ENCODE measurements around the gene MSRB3. TPM values are rescaled to one million over a fixed set of nuclear protein-coding genes. Genes with fewer than 3 reads are reported as not detected.

The MSRB3 gene
- total RNA-seq, 1 experiment from 2014 or later: 1.8 TPM

DNA sequence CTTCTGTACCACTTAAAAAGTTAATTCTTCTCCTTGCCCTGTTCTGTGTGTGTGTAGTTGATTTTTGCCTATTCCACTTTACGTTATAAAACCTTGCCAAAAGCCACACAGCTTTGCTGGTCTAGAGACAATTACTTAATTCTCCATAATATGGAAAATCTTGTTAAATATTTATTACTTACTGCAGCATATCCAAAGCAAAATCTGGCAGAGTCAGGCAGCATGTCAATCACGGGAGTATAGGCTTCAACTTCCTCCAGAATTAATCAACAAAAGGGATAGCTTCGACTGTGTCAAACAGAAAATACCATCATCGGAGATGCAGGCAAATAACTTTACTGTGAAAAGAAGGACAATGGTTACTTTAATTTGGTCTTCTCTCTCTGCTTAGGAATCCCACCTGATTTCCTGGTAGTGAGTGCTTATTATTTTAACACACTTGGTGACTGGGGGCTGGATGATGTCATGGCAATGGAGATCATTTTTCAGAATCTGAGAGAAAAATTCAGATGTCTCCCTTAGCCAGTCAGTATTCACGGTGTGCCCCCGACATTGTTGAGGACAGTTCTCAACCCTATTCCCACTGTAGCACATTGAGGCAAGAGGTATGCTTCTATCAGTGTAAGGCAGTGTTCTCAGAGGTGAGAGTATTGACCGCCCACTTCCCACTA, 3.7 kb upstream of the MSRB3 start:
- POLR2A ChIA-PET: no interaction called here
- Mint-ChIP-seq H3K4me3 (no peak overlapping the region), H3K27ac (no peak overlapping the region), H3K9me3 (no peaks in the 10 kb centered on the region), H3K36me3 (no peaks in the 10 kb centered on the region), H3K27me3 (ENCODE audit: low read depth) (peaks cover 24% of the 10 kb centered on the region), H3K4me1 (peaks cover 18% of the 10 kb centered on the region)
- no peak for TF ChIP-seq ELF4 (CRISPR knock-in tag; IDR thresholded peaks at IDR 0.05; ENCODE audit: low read depth)
- ATAC-seq (no peak), DNase-seq (ENCODE audit: low spot score) (no peak)
- CTCF ChIA-PET: no interaction called here

DNA sequence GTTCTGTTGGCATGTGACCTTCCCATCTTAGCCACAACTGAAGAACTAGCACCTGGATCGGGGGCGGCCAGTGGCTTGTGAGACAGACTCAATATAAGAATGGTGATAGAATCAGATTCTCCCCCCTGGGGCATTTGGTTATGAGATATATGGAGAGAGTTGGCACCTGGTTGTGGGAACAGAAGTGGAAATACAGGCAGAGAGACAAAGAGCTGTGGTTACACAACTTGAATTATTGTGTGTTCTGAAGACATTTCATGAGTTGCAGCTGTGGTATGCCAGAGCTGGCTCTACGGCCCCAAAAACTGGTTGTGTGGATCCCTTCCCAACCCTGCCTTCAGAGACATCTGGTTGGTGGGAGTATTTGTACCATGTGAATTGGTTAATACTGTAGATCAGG, 2.9 kb upstream of the MSRB3 start:
- no peak overlapping the region for H3K27ac Mint-ChIP-seq
- peaks cover 32% of the 10 kb centered on the region for H3K27me3 Mint-ChIP-seq (ENCODE audit: low read depth)
- ATAC-seq (no peak), DNase-seq (ENCODE audit: low spot score) (no peak)
- peaks cover 20% of the 10 kb centered on the region for H3K4me1 Mint-ChIP-seq
- POLR2A ChIA-PET: interaction anchor here (0.5 to 0.6 kb wide), 2 partner anchors 57 to 106 kb away, joined by 3 to 4 read pairs; partner anchors contain the start of gene LEMD3
- H3K4me3 Mint-ChIP-seq: no peak overlapping the region
- CTCF ChIA-PET: interaction anchor here (0.6 to 1.5 kb wide), 5 partner anchors 10 to 648 kb away, joined by 3 to 5 read pairs (median 3); no protein-coding TSS in a partner anchor
- H3K36me3 Mint-ChIP-seq: no peaks in the 10 kb centered on the region
- no peak for TF ChIP-seq JUN (CRISPR knock-in tag; IDR thresholded peaks at IDR 0.05)
- TF ChIP-seq E2F5 (CRISPR knock-in tag; IDR thresholded peaks at IDR 0.05): no peak
- no peak for TF ChIP-seq PREB (CRISPR knock-in tag; IDR thresholded peaks at IDR 0.05; ENCODE audit: borderline replicate concordance)
- no peak for TF ChIP-seq CREM (CRISPR knock-in tag; IDR thresholded peaks at IDR 0.05)
- no peak for TF ChIP-seq FOXP4 (CRISPR knock-in tag; IDR thresholded peaks at IDR 0.05)
- TF ChIP-seq NR3C1 (CRISPR knock-in tag; conservative IDR thresholded peaks at IDR 0.05; ENCODE audit: low read depth): no peak
- TF ChIP-seq ATF2 (CRISPR knock-in tag; IDR thresholded peaks at IDR 0.05; ENCODE audit: borderline replicate concordance, low read depth): no peak
- TF ChIP-seq, protein P1, sequence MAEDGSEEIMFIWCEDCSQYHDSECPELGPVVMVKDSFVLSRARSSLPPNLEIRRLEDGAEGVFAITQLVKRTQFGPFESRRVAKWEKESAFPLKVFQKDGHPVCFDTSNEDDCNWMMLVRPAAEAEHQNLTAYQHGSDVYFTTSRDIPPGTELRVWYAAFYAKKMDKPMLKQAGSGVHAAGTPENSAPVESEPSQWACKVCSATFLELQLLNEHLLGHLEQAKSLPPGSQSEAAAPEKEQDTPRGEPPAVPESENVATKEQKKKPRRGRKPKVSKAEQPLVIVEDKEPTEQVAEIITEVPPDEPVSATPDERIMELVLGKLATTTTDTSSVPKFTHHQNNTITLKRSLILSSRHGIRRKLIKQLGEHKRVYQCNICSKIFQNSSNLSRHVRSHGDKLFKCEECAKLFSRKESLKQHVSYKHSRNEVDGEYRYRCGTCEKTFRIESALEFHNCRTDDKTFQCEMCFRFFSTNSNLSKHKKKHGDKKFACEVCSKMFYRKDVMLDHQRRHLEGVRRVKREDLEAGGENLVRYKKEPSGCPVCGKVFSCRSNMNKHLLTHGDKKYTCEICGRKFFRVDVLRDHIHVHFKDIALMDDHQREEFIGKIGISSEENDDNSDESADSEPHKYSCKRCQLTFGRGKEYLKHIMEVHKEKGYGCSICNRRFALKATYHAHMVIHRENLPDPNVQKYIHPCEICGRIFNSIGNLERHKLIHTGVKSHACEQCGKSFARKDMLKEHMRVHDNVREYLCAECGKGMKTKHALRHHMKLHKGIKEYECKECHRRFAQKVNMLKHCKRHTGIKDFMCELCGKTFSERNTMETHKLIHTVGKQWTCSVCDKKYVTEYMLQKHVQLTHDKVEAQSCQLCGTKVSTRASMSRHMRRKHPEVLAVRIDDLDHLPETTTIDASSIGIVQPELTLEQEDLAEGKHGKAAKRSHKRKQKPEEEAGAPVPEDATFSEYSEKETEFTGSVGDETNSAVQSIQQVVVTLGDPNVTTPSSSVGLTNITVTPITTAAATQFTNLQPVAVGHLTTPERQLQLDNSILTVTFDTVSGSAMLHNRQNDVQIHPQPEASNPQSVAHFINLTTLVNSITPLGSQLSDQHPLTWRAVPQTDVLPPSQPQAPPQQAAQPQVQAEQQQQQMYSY (CRISPR knock-in tag; IDR thresholded peaks at IDR 0.05): no peak
- no peak for TF ChIP-seq ZSCAN18 (CRISPR knock-in tag; IDR thresholded peaks at IDR 0.05)
- no peak for TF ChIP-seq CREB1 (CRISPR knock-in tag; IDR thresholded peaks at IDR 0.05)
- TF ChIP-seq ZNF232 (CRISPR knock-in tag; IDR thresholded peaks at IDR 0.05): no peak
- no peak for TF ChIP-seq ATF1 (CRISPR knock-in tag; IDR thresholded peaks at IDR 0.05)
- TF ChIP-seq ATF3 (CRISPR knock-in tag; conservative IDR thresholded peaks at IDR 0.05): no peak
- TF ChIP-seq KAT7 (CRISPR knock-in tag; IDR thresholded peaks at IDR 0.05; ENCODE audit: borderline replicate concordance): no peak
- no peak for TF ChIP-seq SMAD4 (CRISPR knock-in tag; IDR thresholded peaks at IDR 0.05)
- H3K9me3 Mint-ChIP-seq: no peaks in the 10 kb centered on the region
